ENCODE data around the gene DSCAML1.

DSCAML1 gene

GRCh38 chr11:117670924-117671323 lies 126.1 kb downstream of the DSCAML1 start:
- DNase-seq (ENCODE audit: low read depth in 1 of 2, low spot score in 1 of 2), result no peak

DNA sequence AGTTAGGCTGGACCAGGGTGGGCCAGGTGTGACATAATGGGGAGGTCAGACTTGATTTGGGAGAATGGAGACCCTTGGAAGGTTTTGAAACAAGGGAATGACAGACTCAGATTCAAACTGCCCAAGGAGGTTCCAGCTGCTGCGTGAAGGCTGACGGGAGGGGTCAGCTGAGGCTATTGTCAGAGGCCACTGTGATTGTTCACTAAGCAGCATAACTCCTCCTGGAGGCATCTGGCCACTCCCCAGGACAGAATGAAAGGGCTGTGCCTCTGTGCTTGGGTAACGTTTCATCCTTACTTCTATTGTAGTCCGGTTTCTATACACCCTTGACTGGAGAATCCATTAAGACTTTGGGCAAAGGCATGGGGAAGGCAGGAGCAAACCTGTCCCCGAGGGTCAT lies 126.6 kb downstream of the DSCAML1 start:
- DNase-seq (ENCODE audit: low read depth in 1 of 2, low spot score in 1 of 2), result no peak

DNA sequence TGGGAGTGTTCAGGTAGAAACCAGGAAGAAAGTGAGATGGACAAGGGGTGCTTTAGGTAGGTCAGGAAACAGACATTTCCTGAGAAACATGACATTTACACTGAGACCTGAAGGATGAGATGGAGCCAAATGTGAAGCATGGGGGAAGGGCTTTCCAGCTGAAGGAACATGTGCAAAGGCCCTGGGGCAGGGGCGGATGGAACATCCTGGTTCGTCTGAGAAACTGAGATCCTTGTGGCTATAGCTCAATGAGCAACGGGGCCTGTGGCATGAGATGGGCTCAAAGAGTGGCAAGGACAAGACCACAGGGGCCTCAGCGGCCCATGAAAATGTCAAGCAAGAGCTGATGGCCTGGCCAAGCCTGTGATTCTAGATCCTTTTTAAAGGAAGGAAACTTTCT lies 127.4 kb downstream of the DSCAML1 start:
- DNase-seq (ENCODE audit: low read depth in 1 of 2, low spot score in 1 of 2), result no peak

GRCh38 chr11:117669062-117669461 lies 128.0 kb downstream of the DSCAML1 start:
- no peak for DNase-seq (ENCODE audit: low read depth in 1 of 2, low spot score in 1 of 2)

GRCh38 chr11:117668321-117668751 lies 128.7 kb downstream of the DSCAML1 start:
- DNase-seq (ENCODE audit: low read depth in 1 of 2, low spot score in 1 of 2), result no peak

DNA sequence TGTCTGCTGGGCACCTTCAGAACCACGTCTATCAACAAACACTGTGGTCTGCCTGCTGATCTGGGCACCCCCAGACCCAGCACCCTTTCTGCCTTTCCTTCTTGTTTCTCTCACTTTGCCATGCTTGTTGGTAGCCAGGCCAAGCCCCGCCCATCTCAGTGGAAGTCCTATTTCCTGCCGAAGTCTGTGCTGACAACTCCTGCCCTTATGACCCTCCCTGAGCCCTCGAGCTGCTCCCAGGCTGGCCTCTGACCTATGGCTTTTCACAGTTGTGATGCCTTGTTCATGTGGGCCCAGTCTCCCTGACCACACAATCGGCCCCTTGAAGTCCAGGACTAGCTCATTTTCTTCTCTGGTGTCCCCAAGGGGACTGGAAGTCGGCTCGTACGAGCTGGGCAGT lies 132.1 kb downstream of the DSCAML1 start:
- no peak for DNase-seq (ENCODE audit: low read depth in 1 of 2, low spot score in 1 of 2)

GRCh38 chr11:117663821-117664220 lies 133.2 kb downstream of the DSCAML1 start:
- no peak for DNase-seq (ENCODE audit: low read depth in 1 of 2, low spot score in 1 of 2)

DNA sequence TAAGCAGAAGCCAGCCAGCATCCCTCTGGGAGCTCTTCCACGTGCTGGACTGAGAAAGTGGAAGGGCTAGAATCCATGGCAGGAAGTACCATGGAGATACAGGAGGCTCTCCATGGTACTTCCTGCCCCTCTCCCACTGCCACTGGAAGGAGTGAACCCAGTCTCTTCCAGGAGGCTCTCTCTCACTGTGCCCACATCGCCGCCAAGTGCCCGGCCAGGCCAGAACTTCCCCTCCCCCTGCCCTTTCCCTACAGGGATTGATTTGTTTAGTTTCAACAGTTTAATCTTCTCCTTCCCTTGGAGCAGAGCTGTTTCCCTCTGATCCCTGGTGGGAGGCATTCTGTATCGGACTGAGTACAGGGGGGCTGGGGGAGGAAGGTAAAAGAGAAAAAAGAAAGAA lies 133.6 kb downstream of the DSCAML1 start:
- no peak for DNase-seq (ENCODE audit: low read depth in 1 of 2, low spot score in 1 of 2)

GRCh38 chr11:117662671-117663269 lies 134.2 kb downstream of the DSCAML1 start:
- no peak for DNase-seq (ENCODE audit: low read depth in 1 of 2, low spot score in 1 of 2)

GRCh38 chr11:117662255-117662654 lies 134.8 kb downstream of the DSCAML1 start:
- no peak for DNase-seq (ENCODE audit: low read depth in 1 of 2, low spot score in 1 of 2)

GRCh38 chr11:117658809-117659208 lies 138.2 kb downstream of the DSCAML1 start:
- no peak for DNase-seq (ENCODE audit: low read depth in 1 of 2, low spot score in 1 of 2)

GRCh38 chr11:117657794-117658193 lies 139.2 kb downstream of the DSCAML1 start:
- DNase-seq (ENCODE audit: low read depth in 1 of 2, low spot score in 1 of 2), result no peak

DNA sequence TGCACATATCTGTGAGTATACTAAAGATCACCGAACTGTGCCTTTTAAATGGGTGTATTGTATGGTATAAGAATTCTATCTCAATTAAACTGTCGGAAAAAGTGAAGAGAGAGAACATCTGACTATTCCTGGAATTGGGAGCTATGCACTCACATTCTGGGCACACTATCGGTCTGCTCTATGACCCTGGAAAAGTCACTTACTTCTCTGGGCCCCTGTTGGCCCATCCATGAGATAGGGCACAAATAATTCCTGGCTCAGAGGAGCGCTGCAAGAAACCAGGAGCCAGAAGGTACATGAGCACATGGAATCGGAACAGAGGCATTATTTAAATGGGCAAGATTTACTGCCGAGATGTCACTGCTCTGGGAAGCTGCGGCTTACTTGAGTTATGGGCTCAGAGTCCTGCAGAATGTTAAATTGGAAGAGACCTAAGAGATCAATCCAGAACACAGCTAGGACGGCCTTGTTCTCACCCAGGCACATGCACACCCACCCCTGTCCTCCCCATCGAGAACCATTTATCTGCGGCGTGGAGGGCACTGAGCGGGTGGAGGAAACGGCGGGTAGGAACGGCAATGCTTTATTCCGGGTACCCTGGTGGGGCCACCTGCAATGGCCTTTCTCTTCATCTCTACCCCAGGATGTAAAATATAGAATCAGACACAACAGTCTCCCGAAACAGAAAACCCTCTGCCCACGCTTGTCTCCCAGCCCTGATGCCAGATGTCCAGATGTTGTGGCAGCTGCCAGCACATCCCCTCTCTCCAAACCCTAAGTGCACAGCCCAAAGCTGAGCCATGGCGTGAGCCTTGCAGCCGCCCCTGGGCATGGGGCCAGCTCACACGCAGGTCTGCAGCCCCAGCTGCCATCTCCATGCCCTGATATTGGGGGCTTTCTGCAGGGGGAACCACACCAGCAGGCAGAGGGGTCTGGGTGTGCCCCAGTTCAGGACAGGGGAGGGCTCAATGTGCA lies 142.4 kb downstream of the DSCAML1 start:
- no peak for DNase-seq (ENCODE audit: low read depth in 1 of 2, low spot score in 1 of 2)

DNA sequence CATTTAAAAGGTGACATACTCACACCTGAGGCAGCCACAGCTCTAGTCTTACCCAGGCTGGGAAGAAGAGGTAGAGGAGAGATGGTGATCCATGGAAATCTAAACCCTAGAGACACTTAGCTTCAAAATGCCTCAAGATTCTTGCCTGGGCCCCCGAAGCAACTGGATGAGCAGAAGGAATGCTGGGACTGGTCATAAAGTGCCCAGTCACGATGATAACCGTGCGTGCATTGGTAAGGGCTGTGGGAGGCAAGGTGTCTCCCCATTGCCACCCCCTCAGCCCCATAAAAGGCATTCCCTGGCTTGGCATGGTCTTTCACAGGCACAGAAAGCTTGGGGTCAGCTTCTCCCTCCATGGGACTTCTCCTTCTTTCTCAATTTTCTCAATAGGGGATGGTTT lies 144.5 kb downstream of the DSCAML1 start:
- DNase-seq (ENCODE audit: low read depth in 1 of 2, low spot score in 1 of 2), result no peak

- DNase-seq (ENCODE audit: low read depth in 1 of 2, low spot score in 1 of 2), result no peak
Observed at GRCh38 chr11:117649296-117650055, 147.5 kb downstream of the DSCAML1 start.

GRCh38 chr11:117647872-117648271 lies 149.1 kb downstream of the DSCAML1 start:
- no peak for DNase-seq (ENCODE audit: low read depth in 1 of 2, low spot score in 1 of 2)

- DNase-seq (ENCODE audit: low read depth in 1 of 2, low spot score in 1 of 2), result no peak
Observed at GRCh38 chr11:117647207-117647606, 149.8 kb downstream of the DSCAML1 start.

DNA sequence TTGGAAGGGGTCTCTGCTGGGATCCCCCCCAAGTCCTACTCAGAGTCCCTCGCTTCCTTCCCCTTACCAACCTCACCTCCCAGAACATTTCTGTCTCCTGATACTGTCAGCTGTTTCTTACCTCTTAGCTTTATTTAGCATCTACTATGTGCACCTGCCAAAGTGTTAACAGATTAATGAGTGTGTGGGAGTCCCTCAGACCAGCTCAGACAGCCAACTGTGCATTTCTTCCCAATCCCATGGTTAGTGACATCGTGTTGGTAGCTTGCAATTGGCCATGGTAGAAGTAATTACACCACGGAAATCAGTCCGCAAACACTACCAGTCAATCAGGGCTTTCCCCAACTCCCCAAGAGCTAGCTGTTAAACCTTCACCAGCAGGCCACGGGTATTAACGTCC lies 150.6 kb downstream of the DSCAML1 start:
- DNase-seq (ENCODE audit: low read depth in 1 of 2, low spot score in 1 of 2), result no peak

GRCh38 chr11:117644403-117645155 lies 152.4 kb downstream of the DSCAML1 start:
- DNase-seq (ENCODE audit: low read depth in 1 of 2, low spot score in 1 of 2), result no peak

- DNase-seq (ENCODE audit: low read depth in 1 of 2, low spot score in 1 of 2), result no peak
Observed at GRCh38 chr11:117643606-117644300, 153.3 kb downstream of the DSCAML1 start.
